G401 (cell line): ENCODE data around the gene HNRNPUL2. TPM values are rescaled to one million over a fixed set of nuclear protein-coding genes. Genes with fewer than 3 reads are reported as not detected.
"Not testable (repeated sequence)": the region's sequence is repeated elsewhere in the genome, so short reads cannot be mapped to it uniquely, and the experiment has no call there.

Source experiments
- DNase-seq: peaks from one replicate; pipeline ENCODE4 v3.0.0-alpha.2; 2015; ENCODE audit warnings: low spot score
- in situ Hi-C: cut with HindIII; loops from 2 replicates; pipeline ENCODE4 v1.10.0; 2016; ENCODE audit warnings: low sequenced_read_pairs, mixed read lengths
- total RNA-seq: library from RNA; depleted of rRNA; stranded (reverse); fragments of >200 nt; shearing (Covaris generic); gene quantifications from 2 replicates; pipeline ENCODE4 v1.2.3, GENCODE V29; 2014

The HNRNPUL2 gene
- total RNA-seq, 1 experiment from 2014 or later: 14.9 TPM

GRCh38 chr11:62707277-62707861, 19.9 kb downstream of the HNRNPUL2 start, which contains the start of the genes BSCL2 and GNG3:
BSCL2 (minus strand) TSS chr11:62707424; CDS start chr11:62707195, 229 bp downstream.
GNG3 (plus strand) TSS chr11:62707676; CDS start chr11:62708296, 620 bp downstream.
- DNase-seq: peak; percentile 99
- in situ Hi-C loops: no loop called here

- no peak for DNase-seq
- in situ Hi-C loops: no loop called here
Measured at GRCh38 chr11:62706850-62707247, 20.4 kb downstream of the HNRNPUL2 start.

- DNase-seq: peak; percentile 95
- in situ Hi-C loops: no loop called here
Measured at GRCh38 chr11:62705880-62706849, 21.1 kb downstream of the HNRNPUL2 start.

- in situ Hi-C loops: no loop called here
- DNase-seq: no peak
Measured at GRCh38 chr11:62705413-62705812, 21.8 kb downstream of the HNRNPUL2 start.

- in situ Hi-C loops, DNase-seq: not testable (repeated sequence)
Measured at GRCh38 chr11:62703921-62704320, 23.3 kb downstream of the HNRNPUL2 start.

- no peak for DNase-seq
- in situ Hi-C loops: no loop called here
Measured at GRCh38 chr11:62702246-62702645, 25.0 kb downstream of the HNRNPUL2 start.

- peak; percentile 94 for DNase-seq
- in situ Hi-C loops: no loop called here
Measured at GRCh38 chr11:62694455-62695167, 32.6 kb downstream of the HNRNPUL2 start.

- in situ Hi-C loops, DNase-seq: not testable (repeated sequence)
Measured at GRCh38 chr11:62693624-62694023, 33.6 kb downstream of the HNRNPUL2 start.

GRCh38 chr11:62689421-62690183, 37.7 kb downstream of the HNRNPUL2 start, which contains the start of gene LRRN4CL:
LRRN4CL (minus strand) TSS chr11:62689530; CDS start chr11:62688508, 1,022 bp downstream.
- in situ Hi-C loops: no loop called here
- DNase-seq: peak; percentile 41

- DNase-seq: no peak
- in situ Hi-C loops: no loop called here
Measured at GRCh38 chr11:62688491-62688890, 38.8 kb downstream of the HNRNPUL2 start.

- DNase-seq: no peak
- in situ Hi-C loops: no loop called here
Measured at GRCh38 chr11:62687508-62688396, 39.5 kb downstream of the HNRNPUL2 start.

- no peak for DNase-seq
- in situ Hi-C loops: no loop called here
Measured at GRCh38 chr11:62682518-62682917, 44.7 kb downstream of the HNRNPUL2 start.

GRCh38 chr11:62680825-62681240, 46.4 kb downstream of the HNRNPUL2 start:
- peak; percentile 52 for DNase-seq
- in situ Hi-C loops: no loop called here

- in situ Hi-C loops: no loop called here
Measured at GRCh38 chr11:62678770-62679696, 48.2 kb downstream of the HNRNPUL2 start, which contains the start of gene UBXN1. UBXN1 (minus strand) TSS chr11:62679073; CDS start chr11:62678923, 150 bp downstream.

GRCh38 chr11:62678433-62678769, 48.9 kb downstream of the HNRNPUL2 start:
- no peak for DNase-seq
- in situ Hi-C loops: no loop called here

More at GRCh38 chr11:62678770-62679696, 48.2 kb downstream of the HNRNPUL2 start, which contains the start of gene UBXN1:
- DNase-seq: peak; percentile 89

GRCh38 chr11:62677714-62678113, 49.5 kb downstream of the HNRNPUL2 start:
- in situ Hi-C loops: no loop called here
- no peak for DNase-seq

GRCh38 chr11:62677156-62677555, 50.1 kb downstream of the HNRNPUL2 start:
- in situ Hi-C loops: no loop called here
- no peak for DNase-seq
